ENCODE measurements around the gene TSHR. TPM values are rescaled to one million over a fixed set of nuclear protein-coding genes. Genes with fewer than 3 reads are reported as not detected.
A peak's percentile ranks its signal among the peaks of the same experiment; 100 is the strongest.

Gene TSHR
- total and polyA plus RNA-seq, 2 donors (not counting 3 experiments of a cell fraction or from before 2014, with no cell fraction given): not detected

- H3K4me3 ChIP-seq (replicated peaks in 1 of 3; ENCODE audit: insufficient read depth in 1 of 3, low read depth in 1 of 3, low read length in 3 of 3): no peak overlapping the region
- no TSS peak for BruUV-seq (replicated peaks)
- intact Hi-C loops (cut with micrococcal nuclease): loop anchor here (1.0 to 5.0 kb wide), 3 partner anchors 168 to 216 kb away; no protein-coding TSS in a partner anchor
These were observed 40.9 kb downstream of the TSHR start for GRCh38 chr14:80996049-80996901.

More at GRCh38 chr14:80996049-80996901, 40.9 kb downstream of the TSHR start:
- H4K20me1 ChIP-seq (replicated peaks; ENCODE audit: control insufficient read depth, extremely low read depth, insufficient read depth, low read length): no peaks in the 10 kb centered on the region
- peak; percentile 44 for DNase-seq (ENCODE audit: low read depth, low spot score)
- no peaks in the 10 kb centered on the region for H3K9me3 ChIP-seq (replicated peaks; ENCODE audit: control insufficient read depth, insufficient read depth, low read length)
- no peaks in the 10 kb centered on the region for H3K27me3 ChIP-seq (ENCODE audit: control insufficient read depth in 2 of 2, insufficient read depth in 2 of 2, low read length in 2 of 2)
- H3K79me2 ChIP-seq (ENCODE audit: control insufficient read depth, insufficient read depth, low read length): no peaks in the 10 kb centered on the region
- no peak overlapping the region for H3K4me2 ChIP-seq (ENCODE audit: insufficient read depth, low read length)
- no peak for TF ChIP-seq EZH2 (IDR thresholded peaks at IDR 0.05; ENCODE audit: borderline replicate concordance, low read depth, low read length, severe bottlenecking)
- TF ChIP-seq POLR2A (IDR thresholded peaks at IDR 0.05; ENCODE audit: low read depth, low read length): no peak
- TF ChIP-seq CTCF (IDR thresholded peaks at IDR 0.05; ENCODE audit: extremely low read depth in 1 of 2, insufficient read depth in 1 of 2, low read depth in 1 of 2, low read length in 2 of 2): peak; percentile 23 to 46
- TF ChIP-seq FOS (IDR thresholded peaks at IDR 0.05; ENCODE audit: borderline replicate concordance, insufficient read depth, low read length): no peak
- dilution Hi-C loops (cut with MboI; ENCODE audit: extremely low pct_ligation_motif_present, low sequenced_read_pairs): no loop called here
- ChIA-PET CTCF (interaction anchor here (0.6 to 5.5 kb wide), 19 partner anchors 8 to 940 kb away, joined by 3 to 43 read pairs (median 5); partner anchors contain the start of gene TSHR), POLR2A (interaction anchor here (0.9 kb wide), 1 partner anchor 170 kb away, joined by 3 read pairs; no protein-coding TSS in a partner anchor)
- no peak overlapping the region for H3K27ac ChIP-seq (ENCODE audit: insufficient read depth, low read depth, low read length)
- FAIRE-seq: no peak
- H3K9ac ChIP-seq (replicated peaks; ENCODE audit: extremely low read depth, insufficient read depth, low read length): no peak overlapping the region
- no peaks in the 10 kb centered on the region for H3K9me1 ChIP-seq (replicated peaks; ENCODE audit: control insufficient read depth, extremely low read depth, insufficient read depth, low read length)
- H3K36me3 ChIP-seq (ENCODE audit: control insufficient read depth in 2 of 2, extremely low read depth in 1 of 2, insufficient read depth in 2 of 2, low read length in 2 of 2): no peaks in the 10 kb centered on the region
- H3K4me1 ChIP-seq (ENCODE audit: control insufficient read depth, extremely low read depth, insufficient read depth, low read length): no peaks in the 10 kb centered on the region
- H2AFZ ChIP-seq (ENCODE audit: low read depth, low read length): no peak overlapping the region
